HUES64 (cell line): ENCODE results near the gene PLA2G2E.
"Not testable (repeated sequence)": the region's sequence is repeated elsewhere in the genome, so short reads cannot be mapped to it uniquely, and the experiment has no call there.

ENCODE experiments used
- H3K27ac ChIP-seq: 2 replicates; pipeline ENCODE4 v1.7.0; 2013; ENCODE audit warnings: low read depth, low read length, inconsistent platforms
- H3K27me3 ChIP-seq: 2 replicates; pipeline ENCODE4 v1.6.1; 2013; ENCODE audit warnings: mild to moderate bottlenecking, low read length; ENCODE audit not compliant: insufficient read depth
- H3K36me3 ChIP-seq: 2 replicates; pipeline ENCODE4 v1.6.1; 2013; ENCODE audit warnings: mild to moderate bottlenecking, low read length; ENCODE audit not compliant: insufficient read depth
- H3K4me1 ChIP-seq: 2 replicates; pipeline ENCODE4 v1.6.1; 2013; ENCODE audit warnings: mild to moderate bottlenecking, low read length, moderate library complexity; ENCODE audit not compliant: insufficient read depth
- H3K4me3 ChIP-seq: 2 replicates; pipeline ENCODE4 v1.5.1; 2013; ENCODE audit warnings: mild to moderate bottlenecking, low read length, moderate library complexity
- H3K9ac ChIP-seq: 2 replicates; pipeline ENCODE4 v1.6.1; 2013; ENCODE audit warnings: mild to moderate bottlenecking, low read depth, low read length
- H3K9me3 ChIP-seq: 2 replicates; pipeline ENCODE4 v1.6.1; 2013; ENCODE audit warnings: low read depth, low read length; ENCODE audit not compliant: insufficient read depth
- WGBS: fragments of 150-250, 120-280 bp; methylation state at CpG from one replicate; pipeline ENCODE4 v1.1.7; 2013; ENCODE audit warnings: missing lambda C conversion rate; 5-methylcytosine and 5-hydroxymethylcytosine counted together

PLA2G2E gene

GRCh38 chr1:19932866-19933265, 9.4 kb upstream of the PLA2G2E start:
- Histone ChIP-seq H3K4me3 (no peak overlapping the region), H3K9me3 (peaks cover 27% of the 10 kb centered on the region), H3K9ac (no peak overlapping the region), H3K27me3 (no peaks in the 10 kb centered on the region), H3K4me1 (no peaks in the 10 kb centered on the region), H3K27ac (no peak overlapping the region), H3K36me3 (no peaks in the 10 kb centered on the region)
- WGBS = 36% methylated on average over 1 of the region's 1 CpG

- not testable (repeated sequence) for H3K9ac ChIP-seq, H3K27ac ChIP-seq, H3K27me3 ChIP-seq, H3K4me1 ChIP-seq, H3K36me3 ChIP-seq, H3K4me3 ChIP-seq
- peaks cover 16% of the 10 kb centered on the region for H3K9me3 ChIP-seq
- 82% methylated on average over 3 of the region's 3 CpGs for WGBS
Measured at GRCh38 chr1:19927130-19927421, 3.7 kb upstream of the PLA2G2E start.

- no peak overlapping the region for H3K9ac ChIP-seq
- H3K9me3 ChIP-seq = peaks cover 11% of the 10 kb centered on the region
Measured at GRCh38 chr1:19926296-19927129, 3.1 kb upstream of the PLA2G2E start.

GRCh38 chr1:19925342-19926070, 2.1 kb upstream of the PLA2G2E start:
- Histone ChIP-seq H3K9ac (no peak overlapping the region), H3K9me3 (peaks cover under 1% of the 10 kb centered on the region; the same call in 1 of the 2 replicates), H3K4me1 (no peaks in the 10 kb centered on the region), H3K27ac (no peak overlapping the region), H3K36me3 (no peaks in the 10 kb centered on the region), H3K4me3 (no peak overlapping the region), H3K27me3 (no peaks in the 10 kb centered on the region)
- WGBS = 83% methylated on average over 7 of the region's 7 CpGs

More at GRCh38 chr1:19926296-19927129, 3.1 kb upstream of the PLA2G2E start:
- no peaks in the 10 kb centered on the region for H3K4me1 ChIP-seq
- H3K27me3 ChIP-seq = no peaks in the 10 kb centered on the region
- no peak overlapping the region for H3K4me3 ChIP-seq
- WGBS = 81% methylated on average over 7 of the region's 8 CpGs
- H3K36me3 ChIP-seq = no peaks in the 10 kb centered on the region
- no peak overlapping the region for H3K27ac ChIP-seq

- no peaks in the 10 kb centered on the region for H3K4me1 ChIP-seq
- WGBS = 83% methylated on average over 13 of the region's 13 CpGs
- no peak overlapping the region for H3K27ac ChIP-seq
- H3K9me3 ChIP-seq = no peaks in the 10 kb centered on the region
- H3K4me3 ChIP-seq = no peak overlapping the region
- no peaks in the 10 kb centered on the region for H3K27me3 ChIP-seq
- H3K9ac ChIP-seq = no peak overlapping the region
- no peaks in the 10 kb centered on the region for H3K36me3 ChIP-seq
Measured at GRCh38 chr1:19923953-19924346, 533 bp upstream of the PLA2G2E start.

GRCh38 chr1:19922015-19922688, 1.3 kb downstream of the PLA2G2E start:
- no peaks in the 10 kb centered on the region for H3K9me3 ChIP-seq
- no peak overlapping the region for H3K27ac ChIP-seq
- H3K9ac ChIP-seq = no peak overlapping the region
- no peaks in the 10 kb centered on the region for H3K27me3 ChIP-seq
- no peak overlapping the region for H3K4me3 ChIP-seq
- H3K36me3 ChIP-seq = no peaks in the 10 kb centered on the region
- H3K4me1 ChIP-seq = no peaks in the 10 kb centered on the region
- WGBS = 84% methylated on average over 17 of the region's 17 CpGs

GRCh38 chr1:19921310-19921709, 2.1 kb downstream of the PLA2G2E start:
- Histone ChIP-seq H3K4me1 (no peaks in the 10 kb centered on the region), H3K27me3 (no peaks in the 10 kb centered on the region), H3K9me3 (no peaks in the 10 kb centered on the region), H3K27ac (no peak overlapping the region), H3K36me3 (no peaks in the 10 kb centered on the region), H3K9ac (no peak overlapping the region), H3K4me3 (no peak overlapping the region)
- 94% methylated on average over 13 of the region's 13 CpGs for WGBS

GRCh38 chr1:19920132-19920710, 3.2 kb downstream of the PLA2G2E start:
- WGBS = 95% methylated on average over 19 of the region's 19 CpGs
- H3K36me3 ChIP-seq = no peaks in the 10 kb centered on the region
- H3K9me3 ChIP-seq = no peaks in the 10 kb centered on the region
- H3K9ac ChIP-seq = no peak overlapping the region
- no peak overlapping the region for H3K4me3 ChIP-seq
- no peaks in the 10 kb centered on the region for H3K27me3 ChIP-seq
- no peaks in the 10 kb centered on the region for H3K4me1 ChIP-seq
- H3K27ac ChIP-seq = no peak overlapping the region

GRCh38 chr1:19918057-19918456, 5.4 kb downstream of the PLA2G2E start:
- WGBS = 34% methylated on average over 6 of the region's 6 CpGs

GRCh38 chr1:19910650-19911049, 12.8 kb downstream of the PLA2G2E start:
- H3K36me3 ChIP-seq = peaks cover 90% of the 10 kb centered on the region
- 91% methylated on average over 3 of the region's 3 CpGs for WGBS

More at GRCh38 chr1:19918057-19918456, 5.4 kb downstream of the PLA2G2E start:
- Histone ChIP-seq H3K9ac (no peak overlapping the region), H3K36me3 (peaks cover 19% of the 10 kb centered on the region), H3K4me1 (no peaks in the 10 kb centered on the region), H3K4me3 (no peak overlapping the region), H3K27ac (no peak overlapping the region), H3K27me3 (no peaks in the 10 kb centered on the region), H3K9me3 (no peaks in the 10 kb centered on the region)

GRCh38 chr1:19909971-19910370, 13.4 kb downstream of the PLA2G2E start:
- H3K9me3 ChIP-seq = no peaks in the 10 kb centered on the region
- H3K36me3 ChIP-seq = peaks cover 95% of the 10 kb centered on the region
- no peak overlapping the region for H3K4me3 ChIP-seq
- H3K9ac ChIP-seq = no peak overlapping the region
- 84% methylated on average over 3 of the region's 3 CpGs for WGBS
- H3K27ac ChIP-seq = no peak overlapping the region
- no peaks in the 10 kb centered on the region for H3K4me1 ChIP-seq
- H3K27me3 ChIP-seq = no peaks in the 10 kb centered on the region

More at GRCh38 chr1:19910650-19911049, 12.8 kb downstream of the PLA2G2E start:
- Histone ChIP-seq H3K9ac (no peak overlapping the region), H3K4me1 (no peaks in the 10 kb centered on the region), H3K4me3 (no peak overlapping the region), H3K27ac (no peak overlapping the region), H3K9me3 (no peaks in the 10 kb centered on the region), H3K27me3 (no peaks in the 10 kb centered on the region)
